Lung (tissue), 12 donors: ENCODE data around the gene PAPSS2. TPM values are rescaled to one million over a fixed set of nuclear protein-coding genes. Genes with fewer than 3 reads are reported as not detected.

Experiments used
- ATAC-seq: fragments of 200-7000 bp; cut with Tn5 transposase; one replicate; pipeline ENCODE4 v1.9.1; 2020; ENCODE audit warnings: moderate number of reproducible peaks; ENCODE audit not compliant: insufficient read depth, low FRiP score
- DNase-seq, 3 donors: peaks; one replicate each; pipeline ENCODE4 v3.0.0-alpha.2; 2013 to 2017
- H3K27ac ChIP-seq, 2 donors: one replicate each; pipeline ENCODE4 v1.5.1; 2013; ENCODE audit warnings: mild to moderate bottlenecking in 2 of 2, moderate library complexity in 2 of 2, control low read depth in 1 of 2, inconsistent platforms in 1 of 2, low read depth in 1 of 2, low read length in 1 of 2
- H3K27me3 ChIP-seq, 3 donors: one replicate each; pipeline ENCODE4 v1.5.1; 2013; ENCODE audit warnings: low read length in 2 of 3; ENCODE audit not compliant: control insufficient read depth in 3 of 3, insufficient read depth in 3 of 3
- H3K36me3 ChIP-seq, 4 donors: one replicate each; pipeline ENCODE4 v1.5.1; 2013; ENCODE audit warnings: low read length in 4 of 4, mild to moderate bottlenecking in 1 of 4, moderate library complexity in 1 of 4; ENCODE audit not compliant: control insufficient read depth in 4 of 4, insufficient read depth in 4 of 4
- H3K4me1 ChIP-seq, 5 donors: one replicate each; pipeline ENCODE4 v1.5.1; 2013; ENCODE audit warnings: low read length in 5 of 5, mild to moderate bottlenecking in 2 of 5, moderate library complexity in 1 of 5; ENCODE audit not compliant: control insufficient read depth in 5 of 5, insufficient read depth in 5 of 5
- H3K4me3 ChIP-seq: one replicate; pipeline ENCODE4 v1.5.1; 2013; ENCODE audit warnings: mild to moderate bottlenecking, control low read depth, moderate library complexity
- H3K9ac ChIP-seq, 2 donors: one replicate each; pipeline ENCODE4 v1.5.1; 2013; ENCODE audit warnings: low read length in 2 of 2, control low read depth in 1 of 2; ENCODE audit not compliant: insufficient read depth in 1 of 2
- H3K9me3 ChIP-seq, 4 donors: one replicate each; pipeline ENCODE4 v1.5.1; 2013; ENCODE audit warnings: low read length in 3 of 4, mild to moderate bottlenecking in 1 of 4, moderate library complexity in 1 of 4; ENCODE audit not compliant: control insufficient read depth in 4 of 4, insufficient read depth in 3 of 4
- CTCF ChIP-seq: IDR thresholded peaks from 2 replicates; pipeline ENCODE4 v1.5.1; 2012; ENCODE audit warnings: mild to moderate bottlenecking; ENCODE audit errors: control extremely low read depth, extremely low read depth
- WGBS, 2 donors: extraction: QIAGEN DNeasy Blood & Tissue Kit; methylation state at CpG; one replicate each; pipeline ENCODE4 v1.1.7; 2013; 5-methylcytosine and 5-hydroxymethylcytosine counted together
- polyA plus RNA-seq, 2 donors: library from polyadenylated mRNA; stranded (reverse); fragments of 200-250 nt; gene quantifications; one replicate each; pipeline ENCODE4 v1.2.1, GENCODE V29; 2013
- total RNA-seq, 2 donors: library from RNA; depleted of rRNA in 1 of 2; stranded (reverse); fragments of >200 nt in 1 of 2; gene quantifications; one replicate each; pipeline ENCODE4 v1.2.1, GENCODE V29; 2014 to 2021
- donor health status: control.
- donor health status: control.
- donor health status: Bipolar disorder and iron deficiency.
- donor health status: healthy.
- donor health status: DM: yes; HTN: yes; CAD: no.

Gene PAPSS2
- total and polyA plus RNA-seq, 4 donors, result 29.0 to 107 (median 81.1) TPM

DNA sequence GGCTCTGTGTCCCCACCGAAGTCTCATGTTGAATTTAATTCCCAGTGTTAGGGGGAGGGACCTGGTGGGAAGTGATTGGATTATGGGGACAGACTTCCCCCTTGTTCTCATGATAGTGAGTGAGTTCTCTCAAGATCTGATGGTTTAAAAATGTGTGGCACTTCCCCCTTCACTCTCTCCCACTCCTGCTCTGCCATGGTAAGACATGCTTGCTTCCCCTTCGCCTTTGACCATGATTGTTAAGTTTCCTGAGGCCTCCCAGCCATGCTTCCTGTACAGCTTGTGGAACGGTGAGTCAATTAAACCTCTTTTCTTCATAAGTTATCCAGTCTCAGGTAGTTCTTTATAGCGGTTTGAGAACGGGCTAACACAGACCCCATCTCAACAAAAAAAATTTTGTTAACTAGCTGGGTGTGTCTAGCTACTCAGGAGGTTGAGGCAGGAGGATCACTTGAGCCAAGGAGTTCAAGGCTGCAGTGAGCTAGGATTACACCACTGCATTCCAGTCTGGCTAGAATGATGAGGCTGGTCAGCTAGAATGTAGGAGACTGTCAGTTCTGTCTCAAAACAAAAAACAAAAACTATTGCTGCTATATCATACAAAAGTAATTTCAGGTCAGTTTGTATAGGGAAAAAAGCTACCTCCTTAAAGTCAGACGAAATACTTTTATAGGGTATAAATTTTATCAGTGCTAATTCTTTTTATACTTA is 100.7 kb downstream of the PAPSS2 start:
- H3K27ac ChIP-seq, result no peak overlapping the region
- H3K27me3 ChIP-seq, result no peaks in the 10 kb centered on the region
- H3K4me1 ChIP-seq, result peaks cover 0 to 5% (median 0%) of the 10 kb centered on the region in 5 donors
- no peak for DNase-seq
- no peaks in the 10 kb centered on the region for H3K9me3 ChIP-seq
- TF ChIP-seq CTCF, result no peak
- ATAC-seq, result no peak
- no peak overlapping the region for H3K4me3 ChIP-seq
- no peak overlapping the region for H3K9ac ChIP-seq
- H3K36me3 ChIP-seq, result peaks cover 0 to 17% (median 8%) of the 10 kb centered on the region in 4 donors
- WGBS, 2 donors, result 42 to 67% methylated on average over 6 of the region's 6 CpGs

DNA sequence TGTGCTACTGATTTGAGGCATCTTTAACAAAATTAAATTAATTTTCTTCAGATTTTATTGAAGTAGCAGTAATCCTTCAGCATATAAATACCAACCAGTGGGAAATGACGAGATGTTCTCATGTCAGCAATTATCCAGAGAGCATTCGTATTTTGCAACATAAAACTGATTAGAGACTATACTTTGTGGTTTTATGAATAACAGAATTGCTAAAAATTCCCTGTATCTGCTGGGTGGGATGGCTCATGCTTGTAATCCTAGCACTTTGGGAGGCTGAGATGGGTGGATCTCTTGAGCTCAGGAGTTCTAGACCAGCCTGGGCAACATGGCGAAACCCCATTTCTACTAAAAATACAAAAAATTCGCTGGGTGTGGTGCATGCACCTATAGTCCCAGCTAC is 101.5 kb downstream of the PAPSS2 start:
- Histone ChIP-seq H3K9me3 (no peaks in the 10 kb centered on the region), H3K9ac (no peak overlapping the region), H3K27me3 (no peaks in the 10 kb centered on the region), H3K4me3 (no peak overlapping the region), H3K27ac (no peak overlapping the region), H3K4me1 (peaks cover 0 to 5% (median 0%) of the 10 kb centered on the region in 5 donors), H3K36me3 (peaks cover 3 to 16% (median 6%) of the 10 kb centered on the region in 4 donors)
- 84 to 90% methylated on average over 4 of the region's 4 CpGs for WGBS, 2 donors
- DNase-seq, result no peak
- TF ChIP-seq CTCF, result no peak
- no peak for ATAC-seq

DNA sequence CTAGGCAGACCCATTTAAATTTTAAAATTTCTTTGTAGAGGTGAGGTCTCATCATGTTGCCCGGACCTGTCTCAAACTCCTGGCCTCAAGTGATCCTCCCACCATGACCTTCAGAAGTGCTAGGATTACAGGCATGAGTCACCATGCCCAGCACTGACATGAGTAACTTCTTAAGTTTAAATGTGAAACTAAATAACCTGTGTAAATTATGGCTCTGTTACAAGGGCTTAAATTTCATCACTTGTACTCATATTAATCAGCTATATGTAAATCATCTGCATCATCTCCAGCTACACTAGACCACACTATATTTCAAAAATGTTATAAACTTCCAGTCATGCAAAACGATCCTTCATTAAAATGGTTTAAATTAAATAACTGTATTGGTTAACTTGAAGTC is 102.2 kb downstream of the PAPSS2 start:
- no peak for TF ChIP-seq CTCF
- no peak for ATAC-seq
- Histone ChIP-seq H3K36me3 (peaks cover 3 to 21% (median 8%) of the 10 kb centered on the region in 4 donors), H3K27me3 (no peaks in the 10 kb centered on the region), H3K9ac (no peak overlapping the region), H3K9me3 (no peaks in the 10 kb centered on the region), H3K4me3 (no peak overlapping the region), H3K4me1 (peaks cover 0 to 5% (median 0%) of the 10 kb centered on the region in 5 donors), H3K27ac (no peak overlapping the region)
- no peak for DNase-seq
- WGBS, 2 donors, result 63 to 80% methylated on average over 2 of the region's 2 CpGs
